Small intestine (tissue), 7 donors: ENCODE measurements around the gene FRMPD1. TPM values are rescaled to one million over a fixed set of nuclear protein-coding genes. Genes with fewer than 3 reads are reported as not detected.
A peak's percentile ranks its signal among the peaks of the same experiment; 100 is the strongest.
"Not testable (repeated sequence)": the region's sequence is repeated elsewhere in the genome, so short reads cannot be mapped to it uniquely, and the experiment has no call there.

Experiments used
- DNase-seq, 2 donors: peaks; one replicate each; pipeline versions ENCODE4 v3.0.0 to v3.0.0-alpha.2; 2013
- FAIRE-seq: peaks from 2 replicates; lab custom pipeline; 2012; peaks lifted over from hg19 to GRCh38; lab: Jason Lieb, UNC
- H3K27ac ChIP-seq, 3 donors: one replicate each; pipeline ENCODE4 v1.5.1; 2013; ENCODE audit warnings: low read length in 2 of 3, mild to moderate bottlenecking in 2 of 3, control low read depth in 1 of 3, inconsistent platforms in 1 of 3, low read depth in 1 of 3, moderate library complexity in 1 of 3
- H3K27me3 ChIP-seq, 3 donors: one replicate each; pipeline ENCODE4 v1.6.1; 2013; ENCODE audit warnings: low read length in 3 of 3, inconsistent platforms in 1 of 3; ENCODE audit not compliant: control insufficient read depth in 3 of 3, insufficient read depth in 3 of 3
- H3K36me3 ChIP-seq, 3 donors: one replicate each; pipeline ENCODE4 v1.6.1; 2013; ENCODE audit warnings: low read length in 3 of 3, inconsistent platforms in 1 of 3, low read depth in 1 of 3, mild to moderate bottlenecking in 1 of 3, moderate library complexity in 1 of 3; ENCODE audit not compliant: control insufficient read depth in 3 of 3, insufficient read depth in 2 of 3
- H3K4me1 ChIP-seq, 3 donors: one replicate each; pipeline ENCODE4 v1.6.1; 2013; ENCODE audit warnings: low read length in 2 of 3, inconsistent platforms in 1 of 3, low read depth in 1 of 3, mild to moderate bottlenecking in 1 of 3, moderate library complexity in 1 of 3; ENCODE audit not compliant: control insufficient read depth in 3 of 3, insufficient read depth in 2 of 3
- H3K4me3 ChIP-seq, 3 donors: one replicate each; pipeline ENCODE4 v1.5.1; 2013; ENCODE audit warnings: low read length in 3 of 3, control low read depth in 1 of 3, inconsistent platforms in 1 of 3, low read depth in 1 of 3, mild to moderate bottlenecking in 1 of 3, moderate library complexity in 1 of 3
- H3K9me3 ChIP-seq, 2 donors: one replicate each; pipeline ENCODE4 v1.6.1; 2013; ENCODE audit warnings: low read depth in 1 of 2, low read length in 1 of 2; ENCODE audit not compliant: control insufficient read depth in 2 of 2, insufficient read depth in 1 of 2
- WGBS, 3 donors: extraction: QIAGEN DNeasy Blood & Tissue Kit; methylation state at CpG; one replicate each; pipeline ENCODE4 v1.1.7; 2013; 5-methylcytosine and 5-hydroxymethylcytosine counted together
- polyA plus RNA-seq, 4 donors: library from polyadenylated mRNA; stranded (reverse) in 3 of 4; unstranded in 1 of 4; fragments of 200-250 nt in 3 of 4; fragments of 120-200 nt in 1 of 4; gene quantifications; one replicate each; pipeline versions ENCODE4 v1.2.1 to v1.2.3, GENCODE V29; 2013
- donor health status: healthy with polysubstance abuse.
- donor health status: control.
- donor health status: control.
- donor health status: Bipolar disorder and iron deficiency.
- donor health status: healthy.

The FRMPD1 gene
- polyA plus RNA-seq, 4 donors, result 0.06 TPM; not detected in 2

DNA sequence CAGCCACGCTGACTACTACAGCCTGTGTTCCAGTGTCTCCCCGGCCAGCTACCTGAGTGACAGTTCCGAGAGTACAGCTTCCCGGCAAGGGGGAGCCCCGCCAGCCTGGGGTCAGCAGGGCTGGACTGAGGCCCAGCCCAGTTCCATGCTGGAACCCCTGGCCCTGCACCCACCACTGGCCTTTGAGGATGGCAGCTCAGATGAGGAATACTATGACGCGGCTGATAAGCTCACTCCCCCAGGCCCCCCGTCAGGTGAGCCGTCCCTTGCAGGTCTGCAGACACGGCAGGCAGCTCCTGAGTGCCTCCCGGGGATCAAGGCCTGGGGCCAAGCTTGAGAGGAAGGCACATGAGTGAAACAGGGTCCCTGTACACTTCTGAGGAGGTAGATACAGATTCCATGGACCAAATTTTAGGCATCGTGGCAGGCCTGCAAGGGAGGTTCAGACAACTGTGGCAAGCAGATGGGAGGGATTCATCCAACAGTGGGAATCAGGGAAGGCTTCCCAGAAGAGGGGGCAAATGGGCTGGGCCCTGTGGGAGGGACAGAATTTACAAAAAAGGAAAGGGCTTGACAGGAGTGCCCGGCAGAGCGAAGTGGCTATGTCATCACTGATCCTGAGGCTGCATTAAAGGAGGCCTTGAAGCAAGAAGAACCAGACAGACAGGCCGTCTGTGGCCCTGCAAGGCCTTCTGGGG is 90.0 kb downstream of the FRMPD1 start:
- no peaks in the 10 kb centered on the region for H3K4me1 ChIP-seq
- FAIRE-seq (no peak), DNase-seq (no peak)
- peaks cover 0 to 6% (median 2%) of the 10 kb centered on the region in 3 donors for H3K27me3 ChIP-seq
- no peak overlapping the region for H3K27ac ChIP-seq
- H3K9me3 ChIP-seq, result no peaks in the 10 kb centered on the region
- WGBS, 3 donors, result 78 to 87% (median 83%) methylated on average over 14 to 15 of the region's 15 CpGs
- no peaks in the 10 kb centered on the region for H3K36me3 ChIP-seq
- H3K4me3 ChIP-seq, result no peak overlapping the region

DNA sequence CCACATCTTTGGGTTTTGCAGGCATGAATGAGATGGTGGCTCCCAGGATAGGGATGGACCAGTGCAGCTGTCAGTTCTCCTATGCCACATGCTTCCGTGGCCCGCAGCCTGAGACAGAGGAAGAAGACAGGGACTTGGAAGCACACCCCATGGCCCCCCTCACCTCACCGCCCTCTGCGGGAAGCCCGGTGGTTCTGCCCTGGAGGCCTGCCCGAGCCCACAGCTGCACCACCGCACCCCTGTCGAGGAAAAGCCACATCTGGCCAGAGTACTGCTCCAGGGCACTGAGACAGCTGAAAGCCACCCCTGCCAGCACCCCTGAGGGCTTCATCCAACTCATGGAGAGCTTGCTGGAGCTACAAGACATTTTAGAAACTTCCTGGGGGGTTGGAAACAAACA is 95.2 kb downstream of the FRMPD1 start:
- WGBS, 3 donors, result 80 to 90% (median 85%) methylated on average over 8 of the region's 8 CpGs
- FAIRE-seq (no peak), DNase-seq (no peak)
- Histone ChIP-seq H3K27me3 (peaks cover 0 to 3% (median 0%) of the 10 kb centered on the region in 3 donors), H3K36me3 (no peaks in the 10 kb centered on the region), H3K27ac (no peak overlapping the region), H3K4me3 (no peak overlapping the region), H3K4me1 (no peaks in the 10 kb centered on the region), H3K9me3 (no peaks in the 10 kb centered on the region)

DNA sequence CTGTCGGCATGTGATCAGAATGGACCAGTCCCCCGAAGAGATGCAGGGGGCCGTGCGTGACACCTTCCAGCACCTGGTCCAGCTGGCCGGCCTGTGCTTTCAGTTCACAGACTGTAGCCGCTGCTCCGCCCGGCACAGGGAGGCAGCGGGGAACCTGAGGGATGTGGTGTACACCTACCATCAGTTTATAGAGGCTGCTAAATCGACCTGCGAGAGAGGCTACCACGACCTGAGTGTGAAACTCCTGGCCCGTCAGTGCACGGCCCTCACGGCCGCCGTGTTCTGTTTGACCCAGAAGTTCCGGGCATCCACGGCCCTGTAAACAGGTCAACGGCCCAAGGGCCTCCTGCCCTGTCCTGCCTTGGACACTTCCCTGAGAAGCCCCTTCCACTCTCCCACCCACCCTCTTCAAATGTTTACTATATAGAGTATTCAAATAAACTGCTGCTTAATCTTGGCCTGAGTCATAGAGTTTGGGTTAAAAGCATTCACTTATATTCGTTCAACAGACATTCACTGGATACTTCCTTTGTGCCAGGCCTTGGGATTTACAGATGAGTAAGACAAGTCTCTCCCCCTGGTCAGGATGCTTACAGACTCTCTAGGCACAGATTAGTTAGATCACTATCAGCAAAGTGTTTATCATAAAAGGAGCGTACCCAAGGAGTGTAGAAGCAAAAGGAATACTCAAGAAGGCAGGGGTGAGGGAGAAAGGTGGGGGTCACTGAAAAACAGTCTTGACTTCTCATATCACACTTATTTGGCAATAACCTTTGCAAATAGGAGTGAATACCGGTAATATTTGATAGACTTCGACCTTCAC is 95.9 kb downstream of the FRMPD1 start:
- no peak overlapping the region for H3K27ac ChIP-seq
- WGBS, 3 donors, result 76 to 80% (median 79%) methylated on average over 24 of the region's 24 CpGs
- H3K9me3 ChIP-seq, result no peaks in the 10 kb centered on the region
- H3K36me3 ChIP-seq, result no peaks in the 10 kb centered on the region
- peaks cover 0 to 3% (median 0%) of the 10 kb centered on the region in 3 donors for H3K27me3 ChIP-seq
- no peaks in the 10 kb centered on the region for H3K4me1 ChIP-seq
- FAIRE-seq (no peak), DNase-seq (no peak)
- H3K4me3 ChIP-seq, result no peak overlapping the region

DNA sequence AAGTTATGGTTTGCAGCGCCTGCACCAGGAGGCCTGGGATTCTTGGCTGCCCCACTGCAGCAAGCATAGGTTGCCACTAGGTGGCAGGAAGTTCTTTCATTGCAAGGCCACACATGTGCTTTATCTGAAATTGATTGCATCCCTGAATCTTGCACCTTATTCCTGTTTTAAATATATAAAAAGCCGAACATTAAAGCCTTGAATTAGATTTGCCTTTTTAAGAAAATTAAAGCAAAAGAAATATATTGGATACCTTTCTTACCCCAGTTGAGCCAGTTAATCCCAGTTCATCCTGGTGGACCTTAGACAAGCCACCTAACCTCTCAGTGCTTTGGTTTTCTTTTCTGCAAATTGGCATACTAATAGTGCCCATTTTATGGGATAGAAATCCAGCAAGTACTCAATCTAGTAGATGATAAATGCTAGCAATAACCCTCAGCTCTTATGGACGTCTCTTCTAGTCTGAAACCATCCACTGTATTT is 96.6 kb downstream of the FRMPD1 start:
- FAIRE-seq, result no peak
- Histone ChIP-seq H3K4me3 (no peak overlapping the region), H3K36me3 (no peaks in the 10 kb centered on the region)

DNA sequence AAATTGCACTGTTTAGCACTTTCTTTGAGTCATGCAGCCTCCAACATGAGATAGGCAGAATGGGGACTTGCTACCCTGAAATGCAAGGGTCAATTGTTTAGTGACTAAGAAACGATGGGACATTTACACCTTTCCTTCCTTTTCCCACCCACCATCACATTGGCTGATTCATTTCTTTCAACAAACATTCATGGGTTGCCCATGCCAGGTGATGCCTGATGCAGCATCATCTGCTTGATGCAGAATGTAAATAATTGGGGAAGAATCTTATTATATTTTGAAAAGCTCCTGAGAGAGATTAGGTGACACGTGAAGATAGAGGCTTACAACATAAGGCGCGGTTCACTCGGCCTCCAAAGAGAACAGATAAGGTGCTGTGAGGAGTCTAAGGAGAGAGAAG is 98.4 kb downstream of the FRMPD1 start:
- 30 to 56% (median 45%) methylated on average over 5 of the region's 5 CpGs for WGBS, 3 donors
- Histone ChIP-seq H3K4me1 (no peaks in the 10 kb centered on the region), H3K27me3 (peaks cover 0 to 3% (median 0%) of the 10 kb centered on the region in 3 donors), H3K36me3 (no peaks in the 10 kb centered on the region), H3K4me3 (no peak overlapping the region), H3K9me3 (peaks cover 0 to 4% of the 10 kb centered on the region in 2 donors), H3K27ac (no peak overlapping the region)
- DNase-seq (no peak), FAIRE-seq (no peak)

More for the DNA sequence above, 96.6 kb downstream of the FRMPD1 start:
- peaks cover 0 to 3% (median 0%) of the 10 kb centered on the region in 3 donors for H3K27me3 ChIP-seq
- H3K4me1 ChIP-seq, result no peaks in the 10 kb centered on the region
- DNase-seq, result peak; percentile 73 to 81
- H3K9me3 ChIP-seq, result no peaks in the 10 kb centered on the region
- WGBS, 3 donors, result 21 to 32% (median 25%) methylated on average over 3 of the region's 3 CpGs
- no peak overlapping the region for H3K27ac ChIP-seq

DNA sequence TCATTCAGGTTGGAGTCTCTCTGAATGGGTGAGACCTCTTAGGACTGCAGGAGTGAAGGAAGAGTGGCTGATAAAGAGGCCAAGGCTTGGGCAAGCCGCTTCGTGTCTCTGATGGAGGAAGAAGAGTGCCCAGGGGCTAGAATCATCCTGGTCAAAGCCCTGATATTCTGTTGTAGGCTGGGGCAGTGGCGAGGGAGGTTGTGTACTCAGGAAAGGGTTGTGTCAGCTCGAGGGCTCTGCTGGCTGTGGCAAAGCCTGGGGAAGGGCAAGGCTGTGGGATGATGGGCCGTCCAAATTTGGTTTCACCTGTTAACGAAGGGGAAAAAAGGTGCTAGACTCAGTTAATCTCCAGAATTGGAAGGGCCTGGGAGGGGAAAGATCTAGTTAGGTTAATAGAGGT is 100.4 kb downstream of the FRMPD1 start:
- Histone ChIP-seq H3K4me1 (peaks cover 0 to 3% (median 0%) of the 10 kb centered on the region in 3 donors), H3K4me3 (no peak overlapping the region), H3K27ac (no peak overlapping the region), H3K27me3 (no peaks in the 10 kb centered on the region), H3K9me3 (peaks cover 0 to 4% of the 10 kb centered on the region in 2 donors), H3K36me3 (no peaks in the 10 kb centered on the region)
- WGBS, 3 donors, result 75 to 77% (median 77%) methylated on average over 6 of the region's 6 CpGs
- no peak for FAIRE-seq
- DNase-seq, result no peak

DNA sequence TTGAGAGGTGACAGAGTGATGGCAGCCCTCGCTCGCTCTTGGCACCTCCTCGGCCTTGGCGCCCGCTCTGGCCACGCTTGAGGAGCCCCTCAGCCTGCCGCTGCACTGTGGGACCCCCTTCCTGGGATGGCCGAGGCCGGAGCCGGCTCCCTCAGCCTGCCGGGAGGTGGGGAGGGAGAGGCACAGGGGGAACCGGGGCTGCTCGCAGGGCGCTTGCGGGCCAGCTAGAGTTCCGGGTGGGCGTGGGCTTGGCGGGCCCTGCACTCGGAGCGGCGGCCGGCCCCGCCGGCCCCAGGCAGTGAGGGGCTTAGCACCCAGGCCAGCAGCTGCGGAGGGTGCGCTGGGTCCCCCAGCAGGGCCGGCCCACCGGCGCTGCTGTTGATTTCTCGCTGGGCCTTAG is 101.0 kb downstream of the FRMPD1 start:
- not testable (repeated sequence) for H3K4me3 ChIP-seq, DNase-seq, H3K27me3 ChIP-seq, H3K4me1 ChIP-seq, H3K9me3 ChIP-seq, FAIRE-seq, H3K27ac ChIP-seq, H3K36me3 ChIP-seq
- 94 to 97% (median 94%) methylated on average over 15 to 30 of the region's 30 CpGs for WGBS, 3 donors

DNA sequence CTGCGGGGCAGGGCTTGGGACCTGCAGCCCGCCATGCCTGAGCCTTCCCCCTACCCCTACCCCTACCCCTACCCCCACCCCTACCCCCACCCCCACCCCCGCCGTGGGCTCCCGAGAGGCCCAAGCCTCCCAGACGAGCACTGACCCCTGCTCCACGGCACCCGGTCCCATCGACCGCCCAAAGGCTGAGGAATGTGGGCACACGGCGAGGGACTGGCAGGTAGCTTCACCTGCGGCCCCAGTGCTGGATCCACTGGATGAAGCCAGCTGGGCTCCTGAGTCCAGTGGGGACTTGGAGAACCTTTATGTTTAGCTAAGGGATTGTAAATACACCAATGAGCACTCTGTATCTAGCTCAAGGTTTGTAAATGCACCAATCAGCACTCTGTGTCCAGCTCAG is 101.4 kb downstream of the FRMPD1 start:
- H3K27me3 ChIP-seq, H3K4me1 ChIP-seq, H3K27ac ChIP-seq, FAIRE-seq, H3K9me3 ChIP-seq, H3K4me3 ChIP-seq, H3K36me3 ChIP-seq, DNase-seq: not testable (repeated sequence)
- 94 to 98% (median 96%) methylated on average over 7 to 13 of the region's 13 CpGs for WGBS, 3 donors
